HG03159 (cell line): Measurements from ENCODE around the gene NAPSA.
"Not testable (repeated sequence)": the region's sequence is repeated elsewhere in the genome, so short reads cannot be mapped to it uniquely, and the experiment has no call there.

Experiments
- ATAC-seq: cut with Tn5 transposase; IDR thresholded peaks from one replicate; pipeline ENCODE4 v1.9.1; 2021; ENCODE audit warnings: mild to moderate bottlenecking, moderate library complexity; ENCODE audit not compliant: unreplicated experiment

The NAPSA gene

GRCh38 chr19:50332244-50333038 is 33.0 kb downstream of the NAPSA start:
- no peak for ATAC-seq

GRCh38 chr19:50331994-50332243 is 33.5 kb downstream of the NAPSA start:
- ATAC-seq: no peak

- ATAC-seq: no peak
These were observed 34.0 kb downstream of the NAPSA start for GRCh38 chr19:50331221-50331993.

GRCh38 chr19:50330365-50331078 is 34.9 kb downstream of the NAPSA start:
- ATAC-seq: no peak

- not testable (repeated sequence) for ATAC-seq
These were observed 35.5 kb downstream of the NAPSA start for GRCh38 chr19:50329926-50330294.

GRCh38 chr19:50329146-50329925 is 36.1 kb downstream of the NAPSA start, which contains the start of gene KCNC3:
Gene KCNC3 (minus strand): TSS chr19:50329377. CDS start chr19:50329082, 295 bp downstream.
- peak; percentile 50 for ATAC-seq

GRCh38 chr19:50328873-50329145 is 36.6 kb downstream of the NAPSA start:
- ATAC-seq: peak; percentile 12

- ATAC-seq: peak; percentile 0
These were observed 37.1 kb downstream of the NAPSA start for GRCh38 chr19:50328224-50328872.

GRCh38 chr19:50327461-50328223 is 37.8 kb downstream of the NAPSA start:
- ATAC-seq: no peak

GRCh38 chr19:50327013-50327412 is 38.4 kb downstream of the NAPSA start:
- no peak for ATAC-seq

- no peak for ATAC-seq
These were observed 39.3 kb downstream of the NAPSA start for GRCh38 chr19:50326101-50326664.

GRCh38 chr19:50325310-50326100 is 39.9 kb downstream of the NAPSA start:
- ATAC-seq: no peak

GRCh38 chr19:50324331-50324730 is 41.1 kb downstream of the NAPSA start:
- no peak for ATAC-seq

GRCh38 chr19:50323782-50324133 is 41.7 kb downstream of the NAPSA start:
- no peak for ATAC-seq

- ATAC-seq: no peak
These were observed 42.3 kb downstream of the NAPSA start for GRCh38 chr19:50322931-50323781.

- ATAC-seq: no peak
These were observed 43.2 kb downstream of the NAPSA start for GRCh38 chr19:50322234-50322633.

- no peak for ATAC-seq
These were observed 43.6 kb downstream of the NAPSA start for GRCh38 chr19:50321831-50322230.

- no peak for ATAC-seq
These were observed 44.8 kb downstream of the NAPSA start for GRCh38 chr19:50320596-50320995.
